HepG2 (cell line): ENCODE measurements around the gene MAPK14. TPM values are rescaled to one million over a fixed set of nuclear protein-coding genes. Genes with fewer than 3 reads are reported as not detected.

Experiments used
- CBX1 ChIP-seq: IDR thresholded peaks from one replicate; pipeline ENCODE4 v1.6.1; 2016; ENCODE audit warnings: antibody characterized with exemption, low read depth
- HNF4A ChIP-seq: sonication (generic); formaldehyde crosslinking; IDR thresholded peaks from 2 replicates; pipeline ENCODE4 v1.4.0; 2020; ENCODE audit warnings: missing genetic modification reagents
- PAXIP1 ChIP-seq: sonication (generic); formaldehyde crosslinking; conservative IDR thresholded peaks from 2 replicates; pipeline ENCODE4 v1.4.0; 2020; ENCODE audit warnings: mild to moderate bottlenecking, missing genetic modification reagents, moderate library complexity
- SAFB2 ChIP-seq: sonication (generic); formaldehyde crosslinking; IDR thresholded peaks from 2 replicates; pipeline ENCODE4 v1.5.1; 2020; ENCODE audit warnings: missing genetic modification reagents, low read depth, mild to moderate bottlenecking, borderline replicate concordance
- SNAPC4 ChIP-seq: sonication (generic); formaldehyde crosslinking; IDR thresholded peaks from 2 replicates; pipeline ENCODE4 v1.4.0; 2020; ENCODE audit warnings: mild to moderate bottlenecking, missing genetic modification reagents
- SP4 ChIP-seq: sonication (generic); formaldehyde crosslinking; IDR thresholded peaks from 2 replicates; pipeline ENCODE4 v1.8.1; 2023; ENCODE audit warnings: mild to moderate bottlenecking, missing genetic modification reagents
- TBX2 ChIP-seq: sonication (generic); formaldehyde crosslinking; IDR thresholded peaks from 2 replicates; pipeline ENCODE4 v1.5.0; 2020; ENCODE audit warnings: missing genetic modification reagents, mild to moderate bottlenecking, borderline replicate concordance
- ZBTB20 ChIP-seq: sonication (generic); formaldehyde crosslinking; IDR thresholded peaks from 2 replicates; pipeline ENCODE4 v1.8.1; 2023; ENCODE audit warnings: missing genetic modification reagents, low read depth, mild to moderate bottlenecking, borderline replicate concordance
- ZGPAT ChIP-seq: IDR thresholded peaks from 2 replicates; pipeline ENCODE4 v1.6.1; 2016; ENCODE audit warnings: mild to moderate bottlenecking
- ZNF101 ChIP-seq: sonication (generic); formaldehyde crosslinking; IDR thresholded peaks from 2 replicates; pipeline ENCODE4 v1.4.0; 2020; ENCODE audit warnings: mild to moderate bottlenecking, low read depth, missing genetic modification reagents, borderline replicate concordance
- polyA plus RNA-seq, 8 experiments: library from polyadenylated mRNA; depleted of rRNA in 3 of 8; stranded (reverse) in 7 of 8; unstranded in 1 of 8; fragments of >200 nt; fragmentation: Illumina TruSeq in 4 of 8; extraction: Trizol in 4 of 8; gene quantifications; 2 replicates each; pipeline versions ENCODE4 v1.2.1 to v1.2.3, GENCODE V29; 2011 to 2016; ENCODE audit warnings: low read depth in 4 of 8, missing spikeins in 1 of 8, mixed read lengths in 1 of 8; ENCODE audit not compliant: insufficient read depth in 1 of 8
- total RNA-seq, 5 experiments: library from RNA; depleted of rRNA; stranded (reverse); fragments of >200 nt; fragmentation: Illumina TruSeq; extraction: Trizol; gene quantifications; 2 replicates each; pipeline ENCODE4 v1.2.3, GENCODE V29; 2016; ENCODE audit warnings: low read depth in 1 of 5
- TF ChIP-seq, protein P1 (sequence below): sonication (generic); formaldehyde crosslinking; IDR thresholded peaks from 2 replicates; pipeline ENCODE4 v1.4.0; 2020; ENCODE audit warnings: missing genetic modification reagents
- TF ChIP-seq, protein P2 (sequence below): IDR thresholded peaks from 2 replicates; pipeline ENCODE4 v1.6.1; 2016; ENCODE audit warnings: low read depth, control low read depth

The MAPK14 gene
- total and polyA plus RNA-seq, 2 of the 13 experiments (the other 11 are each of a cell fraction or from before 2014, with no cell fraction given) = 66.3 to 67.3 TPM

DNA sequence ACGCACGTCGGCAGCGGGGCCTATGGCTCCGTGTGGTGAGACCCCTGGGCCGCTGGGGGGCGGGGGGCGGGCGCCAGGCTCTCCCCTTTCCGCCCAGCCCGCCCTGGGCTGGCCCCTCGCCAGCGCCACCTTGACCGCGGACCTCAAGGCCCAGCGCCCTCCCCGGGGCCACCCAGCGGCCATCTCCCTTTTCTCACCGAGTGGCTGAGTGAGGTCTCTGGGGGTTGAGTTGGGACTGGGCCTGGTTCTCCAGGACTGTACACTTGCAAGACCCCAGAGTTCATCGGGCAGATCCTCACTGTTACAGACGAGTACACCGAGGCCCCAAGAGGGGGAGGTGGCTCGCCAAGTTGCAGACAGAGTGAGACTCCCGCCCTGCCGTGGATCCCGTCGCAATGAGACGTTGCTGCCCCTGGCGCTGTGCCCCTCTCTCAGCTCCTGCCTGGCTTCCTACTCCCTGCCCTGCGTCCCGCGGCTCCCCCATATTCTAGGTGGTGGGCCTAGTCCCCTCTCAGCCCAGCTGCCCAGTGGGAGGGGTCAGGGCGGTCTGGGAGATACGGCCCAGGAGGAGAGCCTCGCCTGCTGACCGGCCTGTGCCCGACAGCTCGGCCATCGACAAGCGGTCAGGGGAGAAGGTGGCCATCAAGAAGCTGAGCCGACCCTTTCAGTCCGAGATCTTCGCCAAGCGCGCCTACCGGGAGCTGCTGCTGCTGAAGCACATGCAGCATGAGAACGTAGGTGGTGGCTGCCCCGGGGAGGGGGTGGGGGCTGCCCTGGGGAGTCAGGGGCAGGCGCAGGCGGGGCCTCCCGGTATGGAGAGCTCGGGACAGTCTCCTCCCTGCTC, 103.3 kb downstream of the MAPK14 start (continued):
- TF ChIP-seq, protein P1, sequence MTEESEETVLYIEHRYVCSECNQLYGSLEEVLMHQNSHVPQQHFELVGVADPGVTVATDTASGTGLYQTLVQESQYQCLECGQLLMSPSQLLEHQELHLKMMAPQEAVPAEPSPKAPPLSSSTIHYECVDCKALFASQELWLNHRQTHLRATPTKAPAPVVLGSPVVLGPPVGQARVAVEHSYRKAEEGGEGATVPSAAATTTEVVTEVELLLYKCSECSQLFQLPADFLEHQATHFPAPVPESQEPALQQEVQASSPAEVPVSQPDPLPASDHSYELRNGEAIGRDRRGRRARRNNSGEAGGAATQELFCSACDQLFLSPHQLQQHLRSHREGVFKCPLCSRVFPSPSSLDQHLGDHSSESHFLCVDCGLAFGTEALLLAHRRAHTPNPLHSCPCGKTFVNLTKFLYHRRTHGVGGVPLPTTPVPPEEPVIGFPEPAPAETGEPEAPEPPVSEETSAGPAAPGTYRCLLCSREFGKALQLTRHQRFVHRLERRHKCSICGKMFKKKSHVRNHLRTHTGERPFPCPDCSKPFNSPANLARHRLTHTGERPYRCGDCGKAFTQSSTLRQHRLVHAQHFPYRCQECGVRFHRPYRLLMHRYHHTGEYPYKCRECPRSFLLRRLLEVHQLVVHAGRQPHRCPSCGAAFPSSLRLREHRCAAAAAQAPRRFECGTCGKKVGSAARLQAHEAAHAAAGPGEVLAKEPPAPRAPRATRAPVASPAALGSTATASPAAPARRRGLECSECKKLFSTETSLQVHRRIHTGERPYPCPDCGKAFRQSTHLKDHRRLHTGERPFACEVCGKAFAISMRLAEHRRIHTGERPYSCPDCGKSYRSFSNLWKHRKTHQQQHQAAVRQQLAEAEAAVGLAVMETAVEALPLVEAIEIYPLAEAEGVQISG (CRISPR knock-in tag) = 0 out of 2 replicates have a peak, but pooled peaks have one; percentile 7
- TF ChIP-seq HNF4A (CRISPR knock-in tag) = peak; percentile 43; the same call in 1 of the 2 replicates
- peak; percentile 66 for TF ChIP-seq TBX2 (CRISPR knock-in tag)
- 0 out of 2 replicates have a peak, but pooled peaks have one; percentile 87 for TF ChIP-seq ZNF101 (CRISPR knock-in tag)
- peak; percentile 80 for TF ChIP-seq SP4 (CRISPR knock-in tag)
- peak; percentile 28; the same call in 1 of the 2 replicates for TF ChIP-seq PAXIP1 (CRISPR knock-in tag)
- TF ChIP-seq CBX1 = no peak
- TF ChIP-seq ZBTB20 (CRISPR knock-in tag) = peak; percentile 82
- TF ChIP-seq SNAPC4 = peak; percentile 76; the same call in 1 of the 2 replicates
- peak; percentile 75; the same call in 1 of the 2 replicates for TF ChIP-seq ZGPAT (CRISPR knock-in tag)
- TF ChIP-seq, protein P2, sequence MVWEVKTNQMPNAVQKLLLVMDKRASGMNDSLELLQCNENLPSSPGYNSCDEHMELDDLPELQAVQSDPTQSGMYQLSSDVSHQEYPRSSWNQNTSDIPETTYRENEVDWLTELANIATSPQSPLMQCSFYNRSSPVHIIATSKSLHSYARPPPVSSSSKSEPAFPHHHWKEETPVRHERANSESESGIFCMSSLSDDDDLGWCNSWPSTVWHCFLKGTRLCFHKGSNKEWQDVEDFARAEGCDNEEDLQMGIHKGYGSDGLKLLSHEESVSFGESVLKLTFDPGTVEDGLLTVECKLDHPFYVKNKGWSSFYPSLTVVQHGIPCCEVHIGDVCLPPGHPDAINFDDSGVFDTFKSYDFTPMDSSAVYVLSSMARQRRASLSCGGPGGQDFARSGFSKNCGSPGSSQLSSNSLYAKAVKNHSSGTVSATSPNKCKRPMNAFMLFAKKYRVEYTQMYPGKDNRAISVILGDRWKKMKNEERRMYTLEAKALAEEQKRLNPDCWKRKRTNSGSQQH = peak; percentile 87; the same call in 1 of the 2 replicates
- 0 out of 2 replicates have a peak, but pooled peaks have one; percentile 54 for TF ChIP-seq SAFB2
